Mammary epithelial cell (primary cell): Measurements from ENCODE around the gene RNASE12.

Experiments
- CTCF ChIP-seq, 2 donors: IDR thresholded peaks in 1 of 2; conservative IDR thresholded peaks in 1 of 2; 2 replicates each; pipeline ENCODE4 v1.5.1; 2011 to 2012; ENCODE audit warnings: inconsistent platforms in 2 of 2, low read length in 2 of 2, mild to moderate bottlenecking in 2 of 2, control low read depth in 1 of 2, low read depth in 1 of 2; ENCODE audit not compliant: insufficient read depth in 1 of 2; ENCODE audit errors: extremely low read depth in 1 of 2
- EZH2 ChIP-seq: IDR thresholded peaks from 2 replicates; pipeline ENCODE4 v1.6.1; 2012; ENCODE audit warnings: low read length, inconsistent platforms, borderline replicate concordance

GRCh38 chr14:20557212-20557542, 34.0 kb downstream of the RNASE12 start:
- TF ChIP-seq CTCF (conservative IDR thresholded peaks at IDR 0.05 in 1 of 2, IDR thresholded peaks at IDR 0.05 in 1 of 2; ENCODE audit: extremely low read depth in 1 of 2, insufficient read depth in 1 of 2, low read depth in 1 of 2, low read length in 2 of 2) = no peak
- no peak for TF ChIP-seq EZH2
